PC-3 (cell line): ENCODE measurements around the gene SENP7. TPM values are rescaled to one million over a fixed set of nuclear protein-coding genes. Genes with fewer than 3 reads are reported as not detected.

ENCODE experiments used
- ATAC-seq: fragments of 200-7000 bp; cut with Tn5 transposase; 2 replicates; pipeline ENCODE4 v1.9.1; 2020; ENCODE audit warnings: mild to moderate bottlenecking, moderate library complexity
- BruUV-seq: library from RNA; stranded (reverse); fragments of 400-500 nt; replicated peaks from 2 replicates; lab custom pipeline; 2021; lab: Mats Ljungman, UMichigan
- CTCF ChIA-PET: fragments of 300-600 bp; sonication (Branson Sonifier 250); formaldehyde crosslinking; loops from one replicate; lab custom pipeline; 2022; ENCODE audit warnings: antibody characterized with exemption; lab: Charles Lee
- POLR2A ChIA-PET: fragments of 300-600 bp; sonication (Branson Sonifier 250); formaldehyde crosslinking; loops from one replicate; lab custom pipeline; 2022; ENCODE audit warnings: antibody characterized with exemption; ENCODE audit not compliant: unreplicated experiment; lab: Charles Lee
- DNase-seq: peaks from one replicate; pipeline ENCODE4 v3.0.0-alpha.2; 2015
- H2AFZ ChIP-seq: fragments of 300-600 bp; sonication (generic); 2 replicates; pipeline ENCODE4 v1.6.0; 2016; ENCODE audit warnings: antibody characterized with exemption, low read length
- H3F3A ChIP-seq: fragments of 300-600 bp; sonication (generic); one replicate; pipeline ENCODE4 v1.6.0; 2017; ENCODE audit warnings: antibody characterized with exemption, low read length, control low read depth, mild to moderate bottlenecking; ENCODE audit not compliant: unreplicated experiment
- H3K27ac ChIP-seq: fragments of 300-600 bp; sonication (generic); 2 replicates; pipeline ENCODE4 v1.5.1; 2016; ENCODE audit warnings: mild to moderate bottlenecking, low read length
- H3K27me3 ChIP-seq: fragments of 300-600 bp; sonication (generic); 2 replicates; pipeline ENCODE4 v1.6.1; 2016; ENCODE audit warnings: low read length, mixed read lengths
- H3K36me3 ChIP-seq: fragments of 300-600 bp; sonication (generic); 2 replicates; pipeline ENCODE4 v1.6.1; 2016; ENCODE audit warnings: low read depth, mixed run types, low read length, mixed read lengths
- H3K4me1 ChIP-seq: fragments of 300-600 bp; sonication (generic); 2 replicates; pipeline ENCODE4 v1.5.1; 2016; ENCODE audit warnings: low read length; ENCODE audit not compliant: insufficient read depth
- H3K4me2 ChIP-seq: fragments of 300-600 bp; sonication (generic); 2 replicates; pipeline ENCODE4 v1.6.0; 2016; ENCODE audit warnings: low read length
- H3K4me3 ChIP-seq: fragments of 300-600 bp; sonication (generic); 2 replicates; pipeline ENCODE4 v1.5.1; 2016; ENCODE audit warnings: mild to moderate bottlenecking, low read length, mixed read lengths
- H3K79me2 ChIP-seq: fragments of 300-600 bp; sonication (generic); 2 replicates; pipeline ENCODE4 v1.6.1; 2017; ENCODE audit warnings: low read length, mixed read lengths
- H3K9ac ChIP-seq: fragments of 300-600 bp; sonication (generic); 2 replicates; pipeline ENCODE4 v1.6.0; 2016; ENCODE audit warnings: mild to moderate bottlenecking, low read length
- H3K9me2 ChIP-seq: fragments of 300-600 bp; sonication (generic); replicated peaks from 2 replicates; pipeline ENCODE4 v1.6.1; 2016; ENCODE audit warnings: mixed run types, low read length, mixed read lengths
- H3K9me3 ChIP-seq: fragments of 300-600 bp; sonication (generic); 2 replicates; pipeline ENCODE4 v1.6.1; 2016; ENCODE audit warnings: low read length, mixed read lengths
- H4K20me1 ChIP-seq: fragments of 300-600 bp; sonication (generic); 2 replicates; pipeline ENCODE4 v1.6.1; 2016; ENCODE audit warnings: low read length, mixed read lengths
- CTCF ChIP-seq: fragments of 300-600 bp; sonication (generic); conservative IDR thresholded peaks from 2 replicates; pipeline ENCODE4 v1.5.1; 2017; ENCODE audit warnings: antibody characterized with exemption, low read depth, mild to moderate bottlenecking, low read length
- EZH2 ChIP-seq: fragments of 300-600 bp; sonication (generic); IDR thresholded peaks from one replicate; pipeline ENCODE4 v1.6.1; 2017; ENCODE audit warnings: antibody characterized with exemption, mild to moderate bottlenecking, low read length; ENCODE audit not compliant: unreplicated experiment
- EZH2phosphoT487 ChIP-seq: fragments of 300-600 bp; sonication (generic); IDR thresholded peaks from 2 replicates; pipeline ENCODE4 v1.6.1; 2018; ENCODE audit warnings: mild to moderate bottlenecking, antibody characterized with exemption, low read length, borderline replicate concordance
- intact Hi-C: fragments of 100-400 bp; cut with micrococcal nuclease; formaldehyde crosslinking; loops from 2 replicates; pipeline ENCODE4 v1.9.0; 2023
- total RNA-seq: library from RNA; depleted of rRNA; stranded (reverse); fragments of >200 nt; gene quantifications from 2 replicates; pipeline ENCODE4 v1.2.3, GENCODE V29; 2014

The SENP7 gene
- total RNA-seq, 1 experiment from 2014 or later: 4.8 TPM

- no peaks in the 10 kb centered on the region for H3K36me3 ChIP-seq
- no peak for DNase-seq
- H3K4me1 ChIP-seq: no peaks in the 10 kb centered on the region
- no peak overlapping the region for H2AFZ ChIP-seq
- H3K9me2 ChIP-seq: no peaks in the 10 kb centered on the region
- intact Hi-C loops: no loop called here
- BruUV-seq: no TSS peak
- no peaks in the 10 kb centered on the region for H3K79me2 ChIP-seq
- H3F3A ChIP-seq: no peaks in the 10 kb centered on the region
- ChIA-PET CTCF (no interaction called here), POLR2A (no interaction called here)
- H3K4me2 ChIP-seq: no peak overlapping the region
- no peaks in the 10 kb centered on the region for H3K9me3 ChIP-seq
- no peak overlapping the region for H3K9ac ChIP-seq
- no peaks in the 10 kb centered on the region for H3K27me3 ChIP-seq
- H4K20me1 ChIP-seq: no peaks in the 10 kb centered on the region
- no peak for TF ChIP-seq CTCF
- no peak for TF ChIP-seq EZH2
- no peak for TF ChIP-seq EZH2phosphoT487
- H3K4me3 ChIP-seq: no peak overlapping the region
- H3K27ac ChIP-seq: no peak overlapping the region
- no peak for ATAC-seq
Observed at GRCh38 chr3:101329016-101329673, 183.9 kb downstream of the SENP7 start.

GRCh38 chr3:101325393-101326134 lies 187.4 kb downstream of the SENP7 start:
- intact Hi-C loops: no loop called here
- no peak overlapping the region for H3K9ac ChIP-seq
- H2AFZ ChIP-seq: no peak overlapping the region
- H3K27me3 ChIP-seq: no peaks in the 10 kb centered on the region
- no peaks in the 10 kb centered on the region for H4K20me1 ChIP-seq
- no peaks in the 10 kb centered on the region for H3K9me2 ChIP-seq
- BruUV-seq: no TSS peak
- H3F3A ChIP-seq: no peaks in the 10 kb centered on the region
- no peaks in the 10 kb centered on the region for H3K9me3 ChIP-seq
- ChIA-PET POLR2A (interaction anchor here (0.6 kb wide), 1 partner anchor 1508 kb away, joined by 3 read pairs; the partner anchor contains the start of gene CMSS1), CTCF (no interaction called here)
- H3K4me2 ChIP-seq: no peak overlapping the region
- H3K36me3 ChIP-seq: no peaks in the 10 kb centered on the region
- no peak for ATAC-seq
- DNase-seq: no peak
- no peak overlapping the region for H3K27ac ChIP-seq
- H3K4me3 ChIP-seq: no peak overlapping the region
- no peaks in the 10 kb centered on the region for H3K4me1 ChIP-seq
- no peak for TF ChIP-seq EZH2phosphoT487
- no peak for TF ChIP-seq CTCF
- TF ChIP-seq EZH2: no peak
- H3K79me2 ChIP-seq: no peaks in the 10 kb centered on the region

DNA sequence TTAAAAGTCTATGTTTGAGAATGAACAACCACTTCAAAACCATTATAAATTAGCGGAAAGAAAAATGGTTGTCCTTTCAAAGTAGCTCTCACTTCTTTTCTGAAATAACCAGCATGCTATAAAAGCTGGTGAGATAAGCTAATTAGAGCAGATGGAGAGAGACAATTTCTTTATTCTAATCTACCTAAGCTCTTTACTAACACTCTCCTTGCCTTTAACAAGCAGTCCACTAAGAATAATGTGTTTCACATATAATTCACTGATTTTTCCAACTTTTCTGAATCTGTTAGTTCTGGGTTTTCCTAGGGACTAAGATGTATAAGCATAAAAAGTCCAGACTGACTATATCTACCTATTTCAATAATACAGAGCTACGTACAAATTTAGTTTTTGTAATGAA lies 192.5 kb downstream of the SENP7 start, which contains the start of gene IMPG2:
Gene IMPG2 (minus strand): TSS at position 101 of the 400 bp plus-strand sequence. CDS start 203 bp downstream, outside the sequence.
- no TSS peak for BruUV-seq
- Histone ChIP-seq H4K20me1 (no peaks in the 10 kb centered on the region), H3F3A (no peaks in the 10 kb centered on the region), H3K27ac (no peak within 1 kb of the TSS), H3K4me1 (no peaks in the 10 kb centered on the region), H3K9ac (no peak within 1 kb of the TSS), H3K9me3 (no peaks in the 10 kb centered on the region), H2AFZ (no peak within 1 kb of the TSS), H3K36me3 (no peaks in the 10 kb centered on the region), H3K79me2 (no peaks in the 10 kb centered on the region), H3K4me3 (no peak within 1 kb of the TSS), H3K4me2 (no peak within 1 kb of the TSS), H3K9me2 (no peaks in the 10 kb centered on the region), H3K27me3 (no peaks in the 10 kb centered on the region)
- DNase-seq: no peak
- no peak for ATAC-seq
- POLR2A ChIA-PET: no interaction called here
- intact Hi-C loops: no loop called here
- TF ChIP-seq EZH2phosphoT487 (no peak), EZH2 (no peak), CTCF (no peak)
- CTCF ChIA-PET: no interaction called here
